K562 (cell line): ENCODE results near the gene PRKD1. TPM values are rescaled to one million over a fixed set of nuclear protein-coding genes. Genes with fewer than 3 reads are reported as not detected.

Experiments
- ATAC-seq: fragments of 200-7000 bp; cut with Tn5 transposase; 3 replicates; pipeline ENCODE4 v1.9.1; 2020; ENCODE audit warnings: moderate library complexity
- BruUV-seq: library from RNA; stranded (reverse); fragments of 400-500 nt; replicated peaks from 2 replicates; lab custom pipeline; 2021; lab: Mats Ljungman, UMichigan
- CTCF ChIA-PET: fragments of 300-600 bp; formaldehyde crosslinking; extraction: SDS; loops from one replicate; lab custom pipeline; 2021; ENCODE audit warnings: low intra/inter-chr PET ratio; lab: Yijun Ruan, JAX
- POLR2A ChIA-PET: fragments of 300-600, 350-650 bp; sonication (Branson Sonifier 250); formaldehyde crosslinking; extraction: SDS; loops from one replicate; lab custom pipeline; 2021; ENCODE audit warnings: antibody characterized with exemption, inconsistent platforms; lab: Yijun Ruan, JAX
- DNase-seq, 4 experiments: peaks; one replicate each; pipeline versions ENCODE4 v3.0.0 to v3.0.0-alpha.2; 2011 to 2018; ENCODE audit warnings: low spot score in 3 of 4, mixed read lengths in 3 of 4; ENCODE audit errors: extremely low read depth in 1 of 4
- FAIRE-seq: peaks from 2 replicates; lab custom pipeline; 2011; peaks lifted over from hg19 to GRCh38; lab: Jason Lieb, UNC
- H2AFZ ChIP-seq: 2 replicates; pipeline ENCODE4 v1.6.0; 2011; ENCODE audit warnings: low read depth, low read length, control low read depth, inconsistent platforms
- H3K27ac ChIP-seq: fragments of 200-600 bp; 3 replicates; pipeline ENCODE4 v1.8.0; 2011; ENCODE audit warnings: low read depth, mild to moderate bottlenecking, control low read depth, inconsistent platforms, low read length, moderate library complexity, mixed read lengths; ENCODE audit errors: extremely low read depth
- H3K27me3 ChIP-seq, 2 experiments: fragments of 300-600 bp in 1 of 2; 2 replicates in 1 of 2; 3 replicates in 1 of 2; pipeline versions ENCODE4 v1.6.0 to v1.8.0; 2011; ENCODE audit warnings: inconsistent platforms in 2 of 2, low read length in 2 of 2, mild to moderate bottlenecking in 1 of 2, mixed read lengths in 1 of 2, moderate library complexity in 1 of 2; ENCODE audit not compliant: control insufficient read depth in 2 of 2, insufficient read depth in 2 of 2
- H3K36me3 ChIP-seq: fragments of 300-600 bp; 3 replicates; pipeline ENCODE4 v1.8.0; 2011; ENCODE audit warnings: mild to moderate bottlenecking, low read length, inconsistent platforms; ENCODE audit not compliant: control insufficient read depth, insufficient read depth
- H3K4me1 ChIP-seq, 2 experiments: fragments of 200-600 bp in 1 of 2; replicated peaks in 1 of 2; 2 replicates in 1 of 2; 3 replicates in 1 of 2; pipeline versions ENCODE4 v1.5.1 to v1.8.0; 2011; ENCODE audit warnings: inconsistent platforms in 2 of 2, low read length in 2 of 2, mild to moderate bottlenecking in 1 of 2, mixed read lengths in 1 of 2, moderate library complexity in 1 of 2; ENCODE audit not compliant: control insufficient read depth in 2 of 2, insufficient read depth in 2 of 2
- H3K4me2 ChIP-seq: 2 replicates; pipeline ENCODE4 v1.6.1; 2011; ENCODE audit warnings: low read length, control low read depth, inconsistent platforms, mixed read lengths; ENCODE audit not compliant: insufficient read depth
- H3K4me3 ChIP-seq: fragments of 200-600 bp; sonication (generic), shearing (Covaris generic); 2 replicates; pipeline ENCODE4 v1.5.1; 2016; ENCODE audit warnings: control low read depth, inconsistent platforms
- H3K79me2 ChIP-seq: fragments of 200-600 bp; 3 replicates; pipeline ENCODE4 v1.8.0; 2011; ENCODE audit warnings: low read length, inconsistent platforms; ENCODE audit not compliant: control insufficient read depth, insufficient read depth
- H3K9ac ChIP-seq, 2 experiments: 2 replicates each; pipeline versions ENCODE4 v1.6.0 to v1.6.1; 2011; ENCODE audit warnings: low read depth in 2 of 2, low read length in 2 of 2, control low read depth in 1 of 2, inconsistent platforms in 1 of 2, mild to moderate bottlenecking in 1 of 2, mixed read lengths in 1 of 2; ENCODE audit not compliant: insufficient read depth in 1 of 2
- H3K9me1 ChIP-seq: one replicate; pipeline ENCODE4 v1.6.0; 2011; ENCODE audit warnings: inconsistent platforms, mild to moderate bottlenecking, low read length, moderate library complexity; ENCODE audit not compliant: control insufficient read depth, insufficient read depth
- H3K9me3 ChIP-seq: replicated peaks from 2 replicates; pipeline ENCODE4 v1.5.1; 2011; ENCODE audit warnings: low read depth, low read length, inconsistent platforms; ENCODE audit not compliant: control insufficient read depth, insufficient read depth
- H4K20me1 ChIP-seq: replicated peaks from 2 replicates; pipeline ENCODE4 v1.6.1; 2011; ENCODE audit warnings: low read length, inconsistent platforms, mixed read lengths; ENCODE audit not compliant: control insufficient read depth, insufficient read depth
- ELK1 ChIP-seq: sonication (generic); formaldehyde crosslinking; IDR thresholded peaks from 2 replicates; pipeline ENCODE4 v1.8.1; 2022; ENCODE audit warnings: missing genetic modification reagents
- ELK3 ChIP-seq: fragments of 450-650 bp; formaldehyde crosslinking; IDR thresholded peaks from 2 replicates; pipeline ENCODE4 v1.4.0; 2020; ENCODE audit warnings: mild to moderate bottlenecking
- HDAC8 ChIP-seq: fragments of 450-650 bp; IDR thresholded peaks from 2 replicates; pipeline ENCODE4 v1.6.1; 2016; ENCODE audit warnings: mild to moderate bottlenecking, missing genetic modification characterization, moderate library complexity, missing compliant biosample characterization
- HIVEP1 ChIP-seq: fragments of 250-450 bp; sonication (Bioruptor Pico); IDR thresholded peaks from 2 replicates; pipeline ENCODE4 v1.4.0; 2020; ENCODE audit warnings: mild to moderate bottlenecking
- KAT2B ChIP-seq: IDR thresholded peaks from one replicate; pipeline ENCODE4 v1.6.1; 2012; ENCODE audit warnings: low read depth, mild to moderate bottlenecking, control low read depth, inconsistent platforms, low read length, moderate library complexity
- MGA ChIP-seq: fragments of 450-650 bp; IDR thresholded peaks from 2 replicates; pipeline ENCODE4 v1.6.1; 2016; ENCODE audit warnings: mild to moderate bottlenecking, moderate library complexity
- NR2C2 ChIP-seq, 2 experiments: fragments of 200-800 bp in 1 of 2; sonication (Bioruptor generic) in 1 of 2; sonication (generic) in 1 of 2; formaldehyde crosslinking in 1 of 2; IDR thresholded peaks; 2 replicates each; pipeline versions ENCODE4 v1.6.1 to v1.8.0; 2016 to 2022; ENCODE audit warnings: mild to moderate bottlenecking in 1 of 2, missing compliant biosample characterization in 1 of 2, missing genetic modification characterization in 1 of 2, missing genetic modification reagents in 1 of 2
- PTTG1 ChIP-seq: fragments of 450-650 bp; IDR thresholded peaks from 2 replicates; pipeline ENCODE4 v1.6.1; 2016; ENCODE audit warnings: low read depth, mild to moderate bottlenecking, missing genetic modification characterization, missing compliant biosample characterization
- ZNF3 ChIP-seq: fragments of 250-450 bp; sonication (Bioruptor Pico); IDR thresholded peaks from 2 replicates; pipeline ENCODE4 v1.5.0; 2021; ENCODE audit warnings: mild to moderate bottlenecking, moderate library complexity
- WGBS: fragments of 100-300 bp; shearing (Covaris generic); methylation state at CpG from one replicate; pipeline ENCODE4 v1.1.6; 2016; ENCODE audit warnings: low coverage, mixed read lengths; ENCODE audit not compliant: insufficient coverage; ENCODE audit errors: missing lambda C conversion rate; 5-methylcytosine and 5-hydroxymethylcytosine counted together
- in situ Hi-C: fragments of 300-500 bp; cut with MboI; formaldehyde crosslinking; loops from 4 replicates; pipeline ENCODE4 v1.15.0; 2018; ENCODE audit warnings: inconsistent platforms, mixed read lengths
- intact Hi-C: fragments of 100-400 bp; cut with micrococcal nuclease; formaldehyde crosslinking; loops from 2 replicates; pipeline ENCODE4 v1.14.2; 2022
- polyA plus RNA-seq, 8 experiments: library from polyadenylated mRNA; depleted of rRNA in 4 of 8; stranded (reverse) in 5 of 8; unstranded in 3 of 8; fragments of >200 nt; fragmentation: Nextera tagmentation in 2 of 8; fragmentation: Illumina TruSeq in 1 of 8; extraction: Ambion mirVana in 2 of 8; extraction: Trizol in 1 of 8; gene quantifications; 2 replicates each; pipeline versions ENCODE4 v1.2.1 to v1.2.3, GENCODE V29; 2011 to 2014; ENCODE audit warnings: inconsistent platforms in 1 of 8, missing spikeins in 1 of 8
- total RNA-seq, 7 experiments: library from RNA; depleted of rRNA in 6 of 7; stranded (reverse); fragments of >200 nt in 6 of 7; fragmentation: Illumina TruSeq in 2 of 7; extraction: Trizol in 2 of 7; gene quantifications; 2 replicates each; pipeline versions ENCODE4 v1.2.1 to v1.2.3, GENCODE V29; 2011 to 2021; ENCODE audit warnings: low replicate concordance in 1 of 7

Gene PRKD1
- total and polyA plus RNA-seq, 9 of the 15 experiments (the other 6 are each of a cell fraction or from before 2014, with no cell fraction given): 0.04 to 0.25 (median 0.13) TPM; not detected in 1

- Histone ChIP-seq H4K20me1 (no peaks in the 10 kb centered on the region), H3K27ac (no peak overlapping the region), H3K9me1 (no peaks in the 10 kb centered on the region), H3K27me3 (no peaks in the 10 kb centered on the region), H3K36me3 (no peaks in the 10 kb centered on the region), H3K79me2 (no peaks in the 10 kb centered on the region), H3K9me3 (no peaks in the 10 kb centered on the region), H3K4me1 (no peaks in the 10 kb centered on the region), H2AFZ (no peak overlapping the region), H3K9ac (no peak overlapping the region), H3K4me3 (no peak overlapping the region), H3K4me2 (no peak overlapping the region)
- DNase-seq (no peak), ATAC-seq (no peak), FAIRE-seq (no peak)
- ChIA-PET CTCF (no interaction called here), POLR2A (interaction anchor here (1.0 kb wide), 1 partner anchor 19 kb away, joined by 3 read pairs; no protein-coding TSS in a partner anchor)
- in situ Hi-C loops: no loop called here
- 11% methylated on average over 3 of the region's 3 CpGs for WGBS
- no TSS peak for BruUV-seq
- intact Hi-C loops: no loop called here
- TF ChIP-seq KAT2B (no peak), HDAC8 (tag) (no peak), PTTG1 (tag) (no peak), ZNF3 (CRISPR knock-in tag) (no peak), ELK1 (CRISPR knock-in tag) (no peak), NR2C2 (CRISPR knock-in tag; IDR thresholded peaks at IDR 0.05) (no peak), NR2C2 (tag; IDR thresholded peaks at IDR 0.05) (no peak), MGA (no peak), HIVEP1 (no peak), ELK3 (CRISPR knock-in tag) (no peak)
Measured at GRCh38 chr14:29743531-29743930, 184.1 kb downstream of the PRKD1 start.
